Small intestine (tissue), 7 donors: ENCODE measurements around the gene SEMA3B. TPM values are rescaled to one million over a fixed set of nuclear protein-coding genes. Genes with fewer than 3 reads are reported as not detected.

Experiments
- DNase-seq, 2 donors: peaks; one replicate each; pipeline versions ENCODE4 v3.0.0 to v3.0.0-alpha.2; 2013
- FAIRE-seq: peaks from 2 replicates; lab custom pipeline; 2012; peaks lifted over from hg19 to GRCh38; lab: Jason Lieb, UNC
- H3K27ac ChIP-seq, 3 donors: one replicate each; pipeline ENCODE4 v1.5.1; 2013; ENCODE audit warnings: low read length in 2 of 3, mild to moderate bottlenecking in 2 of 3, control low read depth in 1 of 3, inconsistent platforms in 1 of 3, low read depth in 1 of 3, moderate library complexity in 1 of 3
- H3K27me3 ChIP-seq, 3 donors: one replicate each; pipeline ENCODE4 v1.6.1; 2013; ENCODE audit warnings: low read length in 3 of 3, inconsistent platforms in 1 of 3; ENCODE audit not compliant: control insufficient read depth in 3 of 3, insufficient read depth in 3 of 3
- H3K36me3 ChIP-seq, 3 donors: one replicate each; pipeline ENCODE4 v1.6.1; 2013; ENCODE audit warnings: low read length in 3 of 3, inconsistent platforms in 1 of 3, low read depth in 1 of 3, mild to moderate bottlenecking in 1 of 3, moderate library complexity in 1 of 3; ENCODE audit not compliant: control insufficient read depth in 3 of 3, insufficient read depth in 2 of 3
- H3K4me1 ChIP-seq, 3 donors: one replicate each; pipeline ENCODE4 v1.6.1; 2013; ENCODE audit warnings: low read length in 2 of 3, inconsistent platforms in 1 of 3, low read depth in 1 of 3, mild to moderate bottlenecking in 1 of 3, moderate library complexity in 1 of 3; ENCODE audit not compliant: control insufficient read depth in 3 of 3, insufficient read depth in 2 of 3
- H3K4me3 ChIP-seq, 3 donors: one replicate each; pipeline ENCODE4 v1.5.1; 2013; ENCODE audit warnings: low read length in 3 of 3, control low read depth in 1 of 3, inconsistent platforms in 1 of 3, low read depth in 1 of 3, mild to moderate bottlenecking in 1 of 3, moderate library complexity in 1 of 3
- H3K9me3 ChIP-seq, 2 donors: one replicate each; pipeline ENCODE4 v1.6.1; 2013; ENCODE audit warnings: low read depth in 1 of 2, low read length in 1 of 2; ENCODE audit not compliant: control insufficient read depth in 2 of 2, insufficient read depth in 1 of 2
- WGBS, 3 donors: extraction: QIAGEN DNeasy Blood & Tissue Kit; methylation state at CpG; one replicate each; pipeline ENCODE4 v1.1.7; 2013; 5-methylcytosine and 5-hydroxymethylcytosine counted together
- polyA plus RNA-seq, 4 donors: library from polyadenylated mRNA; stranded (reverse) in 3 of 4; unstranded in 1 of 4; fragments of 200-250 nt in 3 of 4; fragments of 120-200 nt in 1 of 4; gene quantifications; one replicate each; pipeline versions ENCODE4 v1.2.1 to v1.2.3, GENCODE V29; 2013
- donor health status: healthy with polysubstance abuse.
- donor health status: control.
- donor health status: control.
- donor health status: Bipolar disorder and iron deficiency.
- donor health status: healthy.

The SEMA3B gene
- polyA plus RNA-seq, 4 donors = 39.2 to 204 (median 154) TPM

- peak within 1 kb of the TSS; percentile 61 to 72 (median 69) for H3K4me3 ChIP-seq
- H3K36me3 ChIP-seq = peaks cover 0 to 54% (median 3%) of the 10 kb centered on the region in 3 donors
- no peaks in the 10 kb centered on the region for H3K27me3 ChIP-seq
- WGBS, 3 donors = 16 to 42% (median 37%) methylated on average over 25 to 31 of the region's 31 CpGs
- peaks cover 2 to 67% (median 9%) of the 10 kb centered on the region in 3 donors for H3K4me1 ChIP-seq
- peak; percentile 37 to 42 for DNase-seq
- H3K9me3 ChIP-seq = no peaks in the 10 kb centered on the region
- peak within 1 kb of the TSS; percentile 77 to 96 (median 94) for H3K27ac ChIP-seq
- no peak for FAIRE-seq
Measured at GRCh38 chr3:50322386-50323091, 53.6 kb downstream of the SEMA3B start, which contains the start of gene HYAL2. HYAL2 (minus strand) TSS chr3:50322745; CDS start chr3:50320489, 2,256 bp downstream.

- peaks cover 2 to 62% (median 9%) of the 10 kb centered on the region in 3 donors for H3K4me1 ChIP-seq
- peaks cover 0 to 48% (median 3%) of the 10 kb centered on the region in 3 donors for H3K36me3 ChIP-seq
- peak overlapping the region; percentile 77 to 96 (median 94) for H3K27ac ChIP-seq
- 31 to 43% (median 36%) methylated on average over 4 of the region's 4 CpGs for WGBS, 3 donors
- H3K27me3 ChIP-seq = no peaks in the 10 kb centered on the region
- no peak overlapping the region for H3K4me3 ChIP-seq
- no peak for FAIRE-seq
- no peaks in the 10 kb centered on the region for H3K9me3 ChIP-seq
- no peak for DNase-seq
Measured at GRCh38 chr3:50323092-50323600, 54.2 kb downstream of the SEMA3B start.

- DNase-seq = no peak
- no peaks in the 10 kb centered on the region for H3K27me3 ChIP-seq
Measured at GRCh38 chr3:50323614-50324199, 54.8 kb downstream of the SEMA3B start.

GRCh38 chr3:50324351-50325112 is 55.6 kb downstream of the SEMA3B start:
- no peaks in the 10 kb centered on the region for H3K9me3 ChIP-seq
- FAIRE-seq = no peak
- peak overlapping the region in 2 of 3 donors; percentile 55 to 96 for H3K27ac ChIP-seq
- peaks cover 2 to 55% (median 9%) of the 10 kb centered on the region in 3 donors for H3K4me1 ChIP-seq
- H3K27me3 ChIP-seq = no peaks in the 10 kb centered on the region
- peaks cover 0 to 45% (median 3%) of the 10 kb centered on the region in 3 donors for H3K36me3 ChIP-seq
- DNase-seq = peak; percentile 64 to 90
- 37 to 49% (median 46%) methylated on average over 4 of the region's 4 CpGs for WGBS, 3 donors
- no peak overlapping the region for H3K4me3 ChIP-seq

More at GRCh38 chr3:50323614-50324199, 54.8 kb downstream of the SEMA3B start:
- Histone ChIP-seq H3K36me3 (peaks cover 0 to 45% (median 3%) of the 10 kb centered on the region in 3 donors), H3K4me3 (no peak overlapping the region), H3K27ac (peak overlapping the region in 2 of 3 donors; percentile 55 to 96), H3K4me1 (peaks cover 2 to 62% (median 9%) of the 10 kb centered on the region in 3 donors), H3K9me3 (no peaks in the 10 kb centered on the region)
- FAIRE-seq = no peak
- 54 to 71% (median 58%) methylated on average over 5 of the region's 5 CpGs for WGBS, 3 donors

- H3K27me3 ChIP-seq = no peaks in the 10 kb centered on the region
- WGBS, 3 donors = 82 to 87% (median 83%) methylated on average over 2 of the region's 2 CpGs
- H3K4me1 ChIP-seq = peaks cover 0 to 50% (median 7%) of the 10 kb centered on the region in 3 donors
- no peak for FAIRE-seq
- peak overlapping the region in 1 of 3 donors; percentile 17 for H3K27ac ChIP-seq
- H3K9me3 ChIP-seq = no peaks in the 10 kb centered on the region
- peaks cover 2 to 45% (median 3%) of the 10 kb centered on the region in 3 donors for H3K36me3 ChIP-seq
- H3K4me3 ChIP-seq = no peak overlapping the region
- DNase-seq = no peak
Measured at GRCh38 chr3:50325113-50325480, 56.1 kb downstream of the SEMA3B start.

GRCh38 chr3:50325497-50326181 is 56.7 kb downstream of the SEMA3B start:
- WGBS, 3 donors = 81 to 89% (median 85%) methylated on average over 11 of the region's 11 CpGs
- FAIRE-seq = no peak
- H3K27ac ChIP-seq = no peak overlapping the region

GRCh38 chr3:50326182-50326541 is 57.2 kb downstream of the SEMA3B start:
- no peak overlapping the region for H3K27ac ChIP-seq
- peaks cover 8 to 51% (median 11%) of the 10 kb centered on the region in 3 donors for H3K36me3 ChIP-seq
- no peaks in the 10 kb centered on the region for H3K27me3 ChIP-seq
- H3K4me1 ChIP-seq = peaks cover 0 to 46% (median 6%) of the 10 kb centered on the region in 3 donors
- DNase-seq (no peak), FAIRE-seq (no peak)
- H3K9me3 ChIP-seq = no peaks in the 10 kb centered on the region
- 90 to 93% (median 91%) methylated on average over 8 of the region's 8 CpGs for WGBS, 3 donors
- no peak overlapping the region for H3K4me3 ChIP-seq

More at GRCh38 chr3:50325497-50326181, 56.7 kb downstream of the SEMA3B start:
- no peak for DNase-seq
- Histone ChIP-seq H3K4me3 (no peak overlapping the region), H3K9me3 (no peaks in the 10 kb centered on the region), H3K36me3 (peaks cover 7 to 46% (median 8%) of the 10 kb centered on the region in 3 donors), H3K27me3 (no peaks in the 10 kb centered on the region), H3K4me1 (peaks cover 0 to 46% (median 6%) of the 10 kb centered on the region in 3 donors)
